Activated CD4-positive, alpha-beta T cell treated with anti-CD3 and anti-CD28 coated beads, Interleukin-2, amount 50 U/mL, for 4 hours (primary cell): ENCODE data around the gene SART1.
A peak's percentile ranks its signal among the peaks of the same experiment; 100 is the strongest.

Experiments used
- DNase-seq, 2 experiments: peaks; one replicate each; pipeline ENCODE4 v3.0.0-alpha.2; 2020

The SART1 gene

DNA sequence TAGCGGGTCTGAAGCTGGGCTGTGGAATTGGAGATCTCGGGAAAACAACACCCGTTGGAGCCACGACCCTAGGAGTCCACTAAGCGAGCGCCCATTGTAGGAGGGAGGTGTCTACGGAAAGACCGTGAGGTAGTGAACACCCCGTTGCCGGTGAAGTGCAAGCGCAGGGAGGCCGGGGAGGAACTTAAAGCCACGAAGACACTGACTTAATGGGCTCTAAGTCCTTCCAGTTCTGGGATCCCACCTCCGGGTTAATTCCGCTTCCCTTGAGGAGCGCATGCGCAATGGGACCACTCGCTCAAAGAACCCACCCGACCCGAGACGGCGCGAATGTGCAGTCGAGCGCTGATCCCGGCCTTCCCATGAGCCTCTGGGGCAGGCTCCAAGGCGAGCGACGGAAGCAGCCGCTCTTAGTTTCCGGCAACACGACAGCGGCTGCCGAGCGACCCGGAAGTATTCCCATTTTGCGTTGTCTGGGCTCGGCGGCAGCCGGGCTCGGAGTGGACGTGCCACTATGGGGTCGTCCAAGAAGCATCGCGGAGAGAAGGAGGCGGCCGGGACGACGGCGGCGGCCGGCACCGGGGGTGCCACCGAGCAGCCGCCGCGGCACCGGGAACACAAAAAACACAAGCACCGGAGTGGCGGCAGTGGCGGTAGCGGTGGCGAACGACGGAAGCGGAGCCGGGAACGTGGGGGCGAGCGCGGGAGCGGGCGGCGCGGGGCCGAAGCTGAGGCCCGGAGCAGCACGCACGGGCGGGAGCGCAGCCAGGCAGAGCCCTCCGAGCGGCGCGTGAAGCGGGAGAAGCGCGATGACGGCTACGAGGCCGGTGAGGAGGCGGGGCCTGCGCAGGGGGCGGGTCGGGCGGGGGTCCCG, at the start of gene SART1:
Gene SART1 (plus strand): TSS at position 468 of the 874 bp plus-strand sequence. CDS start 47 bp downstream, at position 515.
- peak; percentile 92 to 94 for DNase-seq

GRCh38 chr11:65912845-65913244, 48.7 kb upstream of the SART1 start:
- no peak for DNase-seq

GRCh38 chr11:65915101-65915820, 46.3 kb upstream of the SART1 start:
- DNase-seq: no peak

DNA sequence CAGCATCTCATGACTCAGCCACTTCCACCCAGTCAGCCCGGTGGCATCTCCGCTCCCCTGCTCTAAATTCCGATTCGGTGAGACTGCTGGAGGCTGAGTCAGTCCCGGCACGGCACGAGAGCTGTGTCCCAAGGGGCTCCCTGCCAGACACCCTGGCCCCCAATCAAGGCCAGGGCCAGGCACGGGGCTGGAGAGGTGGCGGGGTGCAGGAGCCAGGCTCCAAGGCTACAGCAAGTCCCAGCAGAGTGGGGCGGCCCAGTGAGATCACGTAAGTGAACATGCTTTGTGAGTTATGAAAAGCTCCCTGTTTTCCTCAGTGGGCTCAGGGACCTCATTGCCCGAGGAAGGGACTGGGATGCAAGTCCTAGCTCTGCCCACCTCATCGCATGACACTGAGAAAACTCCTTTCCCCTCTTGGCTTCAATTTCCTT, 45.7 kb upstream of the SART1 start:
- no peak for DNase-seq

DNA sequence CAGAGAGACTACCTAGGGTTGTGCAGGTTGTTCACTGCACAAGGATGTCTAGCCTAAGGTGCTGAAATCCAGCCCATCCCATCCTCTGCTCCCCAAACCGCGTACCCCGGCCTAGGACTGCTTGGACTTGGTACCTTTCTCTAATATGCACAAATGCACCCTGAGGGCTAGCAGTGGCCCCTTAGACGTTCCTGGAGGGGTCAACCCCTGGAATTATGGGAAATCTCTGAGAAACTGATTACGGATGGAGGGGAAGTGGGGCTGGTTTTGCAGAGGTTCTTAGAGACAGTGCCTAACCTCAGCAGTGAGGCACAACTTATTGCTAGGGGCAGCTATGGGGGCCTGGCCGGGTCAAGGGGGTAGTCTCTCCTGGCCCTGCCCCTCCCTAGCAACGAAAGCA, 45.1 kb upstream of the SART1 start:
- DNase-seq: no peak

DNA sequence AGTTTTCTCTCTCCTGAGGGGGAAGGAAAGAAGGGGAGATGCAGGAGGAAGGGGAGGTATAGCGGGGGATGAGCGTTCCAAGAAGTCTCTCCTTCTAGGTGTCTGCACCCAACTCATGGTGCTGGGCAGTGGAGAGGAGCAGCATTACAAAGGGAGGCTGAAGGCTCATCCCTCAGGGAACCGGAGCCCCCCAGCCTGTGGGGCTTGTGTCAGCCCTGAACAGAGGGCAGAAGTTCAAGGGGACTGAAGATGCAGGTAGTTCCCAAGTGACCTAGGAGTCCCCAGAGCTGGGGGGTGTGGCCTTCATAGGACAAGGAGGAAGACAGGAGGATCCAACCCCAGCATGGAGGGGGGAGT, 44.5 kb upstream of the SART1 start:
- DNase-seq: no peak

DNA sequence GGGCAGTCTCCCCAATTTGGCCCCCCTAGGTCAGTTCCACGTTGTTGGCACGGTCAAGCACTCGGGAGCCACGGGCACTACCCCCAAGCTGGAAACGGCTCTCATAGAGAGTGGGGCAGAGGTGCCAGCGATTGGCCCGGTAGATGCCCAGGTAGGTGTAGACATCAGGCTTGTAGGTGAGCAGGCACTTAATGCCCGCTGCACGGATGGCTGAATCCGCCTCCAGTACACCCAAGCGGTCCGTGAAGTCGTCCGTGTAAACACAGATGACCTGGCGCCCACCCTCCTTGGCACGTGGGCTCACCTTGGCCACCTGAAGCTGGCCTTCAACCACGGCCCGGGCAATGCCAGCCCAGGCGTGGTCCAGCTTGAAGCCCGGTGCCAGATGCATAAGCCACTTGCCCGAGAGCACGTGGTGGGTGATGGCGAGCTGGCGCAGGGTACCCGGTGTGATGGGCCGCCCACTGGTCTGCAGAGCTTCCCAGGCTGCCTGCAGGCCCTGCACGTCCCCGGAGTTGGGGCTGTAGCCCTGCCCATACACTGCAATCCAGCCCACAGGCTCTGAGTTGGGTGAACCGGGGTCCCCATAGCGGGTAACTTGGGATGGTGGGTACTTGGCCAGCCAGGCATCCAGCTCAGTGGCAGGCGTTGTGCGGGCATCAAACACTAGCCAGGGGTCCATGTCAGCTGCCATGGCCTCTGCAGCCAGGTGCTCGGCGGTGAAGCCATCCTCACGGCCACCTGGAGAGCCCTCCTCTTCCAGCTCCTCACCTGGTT, 43.9 kb upstream of the SART1 start:
- DNase-seq: no peak

DNA sequence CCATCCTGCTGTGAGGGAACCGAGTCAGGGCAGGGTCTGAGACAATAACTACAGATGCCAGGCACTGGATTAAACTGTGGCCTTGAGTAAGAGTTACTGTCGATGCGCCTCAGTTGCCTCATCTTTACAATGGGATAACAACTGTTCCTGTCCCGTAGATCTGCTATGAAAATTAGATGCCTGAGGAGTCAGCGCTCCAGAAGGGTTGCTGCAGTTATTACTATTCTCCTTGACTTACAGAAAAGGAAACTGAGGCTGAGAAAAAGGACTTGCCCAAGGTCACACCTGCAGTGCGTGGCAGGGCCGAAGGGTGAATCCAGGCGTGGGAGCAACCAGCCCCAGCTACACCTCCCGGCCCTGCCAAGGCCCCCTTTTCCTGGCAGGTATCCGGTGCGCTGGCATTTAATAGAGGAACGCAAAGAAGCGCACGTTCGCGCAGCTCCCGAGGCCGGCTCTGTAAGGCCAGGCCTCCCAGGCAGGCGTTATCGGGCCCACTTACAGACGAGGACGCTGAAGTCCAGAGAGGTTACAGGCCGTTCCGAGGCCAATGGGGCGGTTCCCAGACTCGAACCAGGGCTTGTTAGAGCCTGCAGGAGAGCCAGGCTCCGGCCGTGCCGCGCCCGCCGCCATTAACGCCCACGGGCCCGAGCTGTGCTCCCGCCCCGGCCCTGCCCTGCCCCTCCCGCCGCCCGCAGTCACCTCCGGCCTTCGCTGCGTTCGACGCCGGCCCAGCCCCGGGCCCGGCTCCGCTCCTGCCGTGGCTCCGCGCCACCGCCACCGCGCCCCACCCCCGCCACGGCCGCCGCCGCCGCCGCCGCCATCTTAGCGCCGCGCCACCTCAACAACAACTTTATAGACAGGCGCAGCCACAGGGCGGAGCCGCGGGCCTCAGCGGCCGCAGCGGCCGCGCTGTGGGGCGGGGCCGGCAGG, 43.1 kb upstream of the SART1 start, which contains the start of gene C11orf68:
Gene C11orf68 (minus strand): TSS at position 852 of the 930 bp plus-strand sequence. CDS start 31 bp downstream, at position 821.
- DNase-seq: no peak

- DNase-seq: peak; percentile 99
These were observed 42.4 kb upstream of the SART1 start, which contains the start of gene DRAP1 for GRCh38 chr11:65919141-65919572. TSS of gene DRAP1 (plus strand) at chr11:65919426. CDS start at chr11:65919502, 76 bp downstream.

DNA sequence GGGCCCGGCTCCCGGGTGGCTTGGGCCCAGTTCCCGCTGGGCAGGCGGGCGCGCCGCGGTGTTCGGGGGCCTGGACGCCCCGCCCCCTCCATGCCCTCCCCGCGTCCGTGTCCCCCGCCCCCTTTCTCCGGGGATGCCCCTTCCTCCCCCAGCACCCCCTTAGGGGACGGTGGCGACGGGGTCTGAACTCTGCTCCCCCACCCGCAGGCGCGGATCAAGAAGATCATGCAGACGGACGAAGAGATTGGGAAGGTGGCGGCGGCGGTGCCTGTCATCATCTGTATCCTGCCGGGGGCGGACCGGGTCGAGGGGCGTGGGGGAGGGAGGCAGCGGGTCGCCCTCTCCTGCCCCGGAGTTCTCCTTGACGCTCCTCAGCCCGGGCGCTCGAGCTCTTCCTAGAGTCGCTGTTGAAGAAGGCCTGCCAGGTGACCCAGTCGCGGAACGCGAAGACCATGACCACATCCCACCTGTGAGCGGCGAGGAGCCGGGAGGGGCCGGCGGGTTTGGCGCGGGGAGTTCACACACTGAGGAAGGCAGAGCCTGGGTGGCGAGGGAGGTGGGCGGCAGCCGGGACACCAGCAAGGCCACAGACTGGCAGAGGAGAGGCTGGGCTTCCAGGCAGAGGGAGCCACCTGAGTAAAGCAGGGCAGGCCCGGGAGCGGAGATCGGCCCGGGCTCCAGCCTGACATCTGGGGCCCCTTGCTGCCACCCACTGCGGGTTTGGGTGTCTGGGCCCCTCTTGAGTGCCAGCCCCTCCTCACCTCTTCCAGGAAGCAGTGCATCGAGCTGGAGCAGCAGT, 41.8 kb upstream of the SART1 start:
- DNase-seq: peak; percentile 50 to 61

DNA sequence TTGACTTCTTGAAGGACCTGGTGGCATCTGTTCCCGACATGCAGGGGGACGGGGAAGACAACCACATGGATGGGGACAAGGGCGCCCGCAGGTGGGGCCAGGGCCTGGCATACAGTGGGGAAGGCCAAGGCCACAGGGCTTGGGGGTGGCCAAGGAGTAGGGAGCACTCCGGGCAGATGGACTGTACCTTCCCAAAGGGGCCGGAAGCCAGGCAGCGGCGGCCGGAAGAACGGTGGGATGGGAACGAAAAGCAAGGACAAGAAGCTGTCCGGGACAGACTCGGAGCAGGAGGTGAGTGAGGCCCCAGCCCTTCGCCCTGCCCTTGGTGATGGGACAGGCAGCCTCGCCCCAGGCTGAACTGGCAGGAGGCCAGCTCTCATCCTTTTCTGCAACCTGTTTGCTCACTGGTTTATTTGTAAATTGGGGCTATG, 41.1 kb upstream of the SART1 start:
- DNase-seq: no peak

- DNase-seq: no peak
These were observed 40.4 kb upstream of the SART1 start for GRCh38 chr11:65921033-65921555.

- DNase-seq: no peak
These were observed 39.7 kb upstream of the SART1 start for GRCh38 chr11:65921876-65922275.

- DNase-seq: no peak
These were observed 39.0 kb upstream of the SART1 start for GRCh38 chr11:65922565-65922964.

GRCh38 chr11:65925397-65925796, 36.1 kb upstream of the SART1 start:
- DNase-seq: no peak

DNA sequence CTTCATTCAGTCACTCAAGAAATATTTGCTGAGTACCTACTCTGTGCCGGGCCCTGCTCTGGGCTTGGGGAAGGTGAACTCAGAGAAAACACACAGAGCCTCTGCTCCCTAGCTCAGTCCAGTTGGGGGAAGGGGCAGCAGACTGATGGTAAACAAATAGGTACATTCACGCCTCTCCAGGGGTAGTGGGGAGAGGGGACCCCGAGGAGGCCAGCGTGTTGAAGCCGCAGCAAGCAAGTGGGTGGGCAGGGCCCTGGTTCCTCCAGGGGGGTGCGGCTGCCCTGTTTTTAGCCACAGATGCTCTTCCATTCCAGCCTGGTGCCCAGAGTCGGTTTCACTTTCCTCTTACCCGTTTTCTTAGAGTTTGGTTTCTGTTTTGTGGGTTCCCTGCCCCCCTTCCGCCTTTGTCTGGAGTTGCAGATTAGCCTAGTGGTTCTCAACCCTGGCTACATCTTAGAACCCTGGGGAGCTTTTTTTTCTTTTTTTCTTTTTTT, 33.6 kb upstream of the SART1 start:
- DNase-seq: peak; percentile 69 to 72

GRCh38 chr11:65928667-65929066, 32.9 kb upstream of the SART1 start:
- no peak for DNase-seq

DNA sequence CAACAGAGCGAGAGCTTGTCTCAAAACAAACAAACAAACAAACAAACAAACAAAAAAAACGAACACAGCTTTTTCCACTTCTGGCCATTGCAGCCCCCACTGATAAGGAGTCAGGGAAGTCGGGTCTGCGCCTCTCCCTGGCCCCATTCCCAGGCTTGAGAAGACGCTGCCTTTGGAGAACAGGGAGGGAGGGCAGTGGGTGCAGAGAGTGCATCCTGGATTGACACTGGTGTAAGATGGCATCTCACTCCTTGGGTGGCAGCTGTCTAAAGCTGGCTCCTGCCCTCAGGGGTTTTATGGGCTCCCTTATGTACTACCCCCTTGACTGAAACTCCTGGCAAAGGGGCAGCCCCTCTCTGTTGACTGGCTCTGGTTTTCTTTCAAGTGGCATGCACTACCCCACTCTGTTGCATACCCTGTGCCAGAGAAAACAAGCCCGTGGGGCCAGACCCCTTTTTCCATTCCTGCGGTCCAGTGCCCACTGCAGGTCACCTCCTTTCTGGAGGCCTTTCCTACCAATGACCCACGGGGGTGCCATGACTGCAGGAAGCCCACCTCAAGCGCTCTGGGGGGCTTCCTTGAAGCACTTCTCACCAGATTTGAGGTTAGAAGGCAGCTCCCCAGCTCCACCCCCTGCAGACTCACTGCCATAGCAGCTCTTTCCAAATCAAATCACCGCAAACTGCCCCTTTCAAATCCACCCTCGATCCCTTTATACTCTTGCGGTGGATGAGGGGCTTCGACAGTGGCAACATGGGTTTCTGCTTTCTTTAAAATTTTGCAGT, 29.6 kb upstream of the SART1 start:
- DNase-seq: no peak

DNA sequence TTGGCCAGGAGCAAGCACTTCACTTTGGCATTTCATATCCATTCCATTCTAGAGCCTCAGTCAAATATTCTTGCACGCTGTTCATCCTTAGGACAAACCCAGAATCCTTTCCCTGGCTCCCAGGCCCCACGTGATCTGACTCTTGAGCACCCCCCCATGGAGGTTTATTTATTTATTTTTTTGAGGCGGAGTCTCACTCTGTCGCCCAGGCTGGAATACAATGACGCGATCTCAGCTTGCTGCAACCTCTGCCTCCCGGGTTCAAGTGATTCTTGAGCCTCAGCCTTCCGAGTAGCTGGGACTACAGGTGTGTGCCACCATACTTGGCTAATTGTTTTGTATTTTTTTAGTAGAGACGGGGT, 29.0 kb upstream of the SART1 start:
- no peak for DNase-seq

DNA sequence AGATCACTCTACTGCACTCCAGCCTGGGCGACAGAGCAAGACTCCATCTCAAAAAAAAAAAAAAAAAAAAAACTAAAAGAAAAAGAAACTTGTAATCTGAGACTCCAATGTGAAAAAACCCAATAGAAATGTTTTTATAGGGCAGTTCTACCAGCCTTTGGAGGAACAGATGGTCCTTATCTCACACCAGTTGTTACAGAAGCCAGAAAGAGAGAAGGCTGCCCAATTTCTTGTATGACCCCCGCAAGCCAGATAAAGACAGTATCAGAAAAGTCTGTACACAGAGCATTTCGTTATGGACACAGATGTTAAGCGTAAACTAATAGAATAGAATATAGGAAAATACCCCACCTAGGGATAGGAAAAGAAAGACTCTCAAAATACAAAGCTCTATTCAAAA, 27.5 kb upstream of the SART1 start:
- no peak for DNase-seq
